HG03439 (cell line): ENCODE results near the gene NEK1.
"Not testable (repeated sequence)": the region's sequence is repeated elsewhere in the genome, so short reads cannot be mapped to it uniquely, and the experiment has no call there.

Source experiments
- ATAC-seq: cut with Tn5 transposase; IDR thresholded peaks from one replicate; pipeline ENCODE4 v1.9.1; 2021; ENCODE audit warnings: mild to moderate bottlenecking, moderate library complexity; ENCODE audit not compliant: unreplicated experiment

The NEK1 gene

DNA sequence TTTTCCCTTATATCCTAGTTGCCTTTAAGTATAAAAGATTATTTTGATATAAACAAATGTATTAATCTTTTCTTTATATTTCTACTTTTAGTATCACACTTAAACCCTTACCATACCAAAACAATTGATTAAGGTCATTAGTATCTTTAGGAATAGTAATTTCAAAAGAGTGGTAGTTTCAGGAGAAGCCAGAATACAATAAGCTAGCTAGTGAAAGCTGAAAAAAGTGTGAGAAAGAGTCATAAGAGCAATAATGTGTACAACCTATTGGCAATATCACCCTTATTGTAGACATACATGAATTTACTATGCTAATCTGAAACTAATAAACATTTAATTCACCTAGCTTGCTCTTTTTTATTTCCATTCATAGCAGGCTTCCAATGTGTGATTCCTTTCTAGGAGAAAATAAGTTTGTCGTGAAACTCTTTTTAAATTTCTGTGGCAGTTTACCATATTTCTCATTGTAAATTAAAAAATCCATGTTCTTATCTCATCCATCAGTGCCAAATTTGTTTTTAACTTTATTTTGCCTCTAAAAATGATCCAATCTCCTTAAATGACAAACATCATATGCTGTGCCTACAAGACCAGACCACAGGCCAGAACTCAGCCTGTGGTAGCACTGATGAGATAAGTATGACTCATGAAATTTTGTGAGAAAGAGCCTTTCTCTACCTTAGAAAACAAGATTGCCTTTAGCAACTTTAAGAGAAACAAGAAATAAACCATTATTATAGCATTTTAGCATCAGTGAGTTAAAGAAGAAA, 8.1 kb downstream of the NEK1 start:
- no peak for ATAC-seq

DNA sequence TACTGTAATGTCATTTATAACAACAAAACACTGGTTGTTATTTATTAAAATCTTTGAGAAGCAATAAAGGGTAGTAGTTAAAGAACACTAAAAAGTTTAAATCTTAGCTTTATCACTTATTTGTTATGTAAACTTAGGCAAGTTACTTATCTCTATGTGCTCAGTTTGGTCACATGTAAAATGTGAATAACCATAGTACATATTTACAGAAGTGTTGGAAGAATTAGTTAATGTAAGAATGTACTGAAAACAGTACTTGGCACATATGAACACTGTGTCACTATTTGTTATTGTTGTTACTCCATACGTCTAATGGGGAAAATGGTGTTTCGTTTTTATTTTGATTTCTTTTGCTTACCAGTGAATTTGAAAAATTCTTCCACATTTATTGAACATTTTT, 9.1 kb downstream of the NEK1 start:
- ATAC-seq = no peak

DNA sequence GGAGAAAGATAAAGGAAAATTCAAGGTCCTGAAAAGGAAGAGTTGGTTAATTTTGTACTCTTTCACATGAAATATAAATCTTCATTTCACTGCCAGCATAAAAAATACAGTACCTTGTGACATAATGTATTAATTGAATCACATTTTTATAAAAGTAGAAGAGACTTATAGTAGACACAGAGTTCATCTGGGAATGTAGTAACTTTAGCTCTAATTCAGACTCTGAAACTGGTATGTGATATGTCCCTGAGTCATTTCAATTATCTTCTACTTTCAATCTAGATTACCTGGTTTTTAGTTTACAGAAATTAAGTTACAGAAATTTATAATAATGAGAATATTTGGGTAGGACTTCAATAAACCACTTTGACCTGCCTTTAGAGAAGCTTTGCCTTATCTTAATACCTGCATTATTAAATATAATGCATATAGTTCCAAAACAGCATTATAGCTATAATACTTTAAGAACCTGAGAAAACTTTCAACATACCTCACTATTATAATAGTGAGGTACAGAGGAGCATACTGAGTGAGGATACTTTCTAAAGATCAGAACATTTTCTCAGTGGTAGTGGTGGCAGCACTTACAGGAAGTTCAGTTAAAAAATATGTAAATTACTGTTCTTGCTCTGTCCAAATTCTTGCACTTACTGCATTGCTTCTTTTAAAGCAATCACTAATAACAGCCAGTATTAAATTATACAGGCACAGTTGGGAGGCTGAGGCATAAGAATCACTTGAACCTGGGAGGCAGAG, 11.2 kb downstream of the NEK1 start:
- no peak for ATAC-seq

DNA sequence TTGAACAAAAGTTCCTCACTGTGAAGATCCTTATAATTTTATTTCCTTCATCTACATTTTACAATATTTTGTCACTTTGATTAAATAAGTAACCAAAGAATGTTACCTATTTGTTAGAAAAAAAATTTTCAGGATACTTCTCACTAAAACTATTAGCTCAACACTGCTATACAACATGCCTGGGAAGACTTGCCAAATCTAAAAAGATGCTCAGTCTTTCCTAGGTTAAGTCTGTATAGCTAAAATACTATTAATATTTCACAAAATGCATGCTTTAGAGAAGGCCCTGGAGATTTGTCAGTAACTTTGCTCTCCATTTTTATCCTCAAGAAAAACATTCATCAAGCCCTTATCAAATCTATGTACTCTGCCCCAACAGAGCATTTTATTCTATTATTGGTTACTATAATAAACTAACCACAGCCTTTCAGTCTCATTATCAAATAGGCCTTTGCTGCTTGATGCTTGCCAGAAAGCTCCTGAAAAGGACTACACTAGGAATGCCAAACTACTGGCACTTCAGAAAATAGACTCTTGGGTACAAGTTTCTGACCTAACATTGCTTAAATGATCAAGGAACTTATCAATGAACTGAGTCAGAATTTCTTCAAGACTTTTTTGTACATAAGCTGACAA, 17.7 kb downstream of the NEK1 start:
- no peak for ATAC-seq

DNA sequence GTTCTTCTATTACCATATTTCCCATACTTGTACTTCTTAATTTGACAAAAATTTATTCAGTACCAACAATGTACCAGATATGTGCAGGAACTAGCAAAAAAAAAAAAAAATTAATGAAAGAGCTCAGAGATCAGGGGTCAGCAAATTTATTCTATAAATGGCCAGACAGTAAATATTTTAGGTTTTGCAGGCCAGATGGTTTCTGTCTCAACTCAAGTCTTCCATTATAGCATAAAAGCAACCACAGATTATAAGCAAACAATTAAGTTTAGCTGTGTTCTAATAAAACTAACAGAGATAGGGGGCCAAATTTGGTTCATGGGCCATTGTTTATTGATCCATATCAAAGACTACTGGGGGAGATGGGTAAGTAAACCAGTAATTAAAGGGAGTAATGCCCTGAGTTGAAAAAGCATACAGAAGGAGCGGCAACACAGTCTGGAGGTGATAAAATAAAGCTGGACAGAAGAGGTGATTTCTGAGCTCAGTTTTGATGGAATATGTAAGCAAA, 19.3 kb downstream of the NEK1 start:
- ATAC-seq = no peak

DNA sequence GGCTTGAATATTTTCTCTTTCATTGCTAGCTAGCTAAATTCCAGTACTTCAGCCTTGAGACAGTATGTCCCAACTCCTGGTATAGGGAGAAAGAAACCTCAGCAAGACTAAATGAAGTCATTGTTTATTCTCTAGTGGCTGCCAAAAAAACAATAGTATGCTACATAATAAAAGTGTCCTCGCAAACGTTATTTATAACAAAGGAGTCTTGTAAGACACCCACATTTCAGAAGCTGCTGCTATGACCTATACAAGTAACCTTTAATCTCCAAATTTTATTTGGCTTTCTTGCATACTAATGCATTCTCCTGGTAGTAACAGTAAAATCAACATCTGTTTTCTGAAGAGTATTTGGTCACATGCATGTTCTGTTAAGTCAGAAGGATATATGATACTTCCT, 28.8 kb downstream of the NEK1 start:
- ATAC-seq = no peak

DNA sequence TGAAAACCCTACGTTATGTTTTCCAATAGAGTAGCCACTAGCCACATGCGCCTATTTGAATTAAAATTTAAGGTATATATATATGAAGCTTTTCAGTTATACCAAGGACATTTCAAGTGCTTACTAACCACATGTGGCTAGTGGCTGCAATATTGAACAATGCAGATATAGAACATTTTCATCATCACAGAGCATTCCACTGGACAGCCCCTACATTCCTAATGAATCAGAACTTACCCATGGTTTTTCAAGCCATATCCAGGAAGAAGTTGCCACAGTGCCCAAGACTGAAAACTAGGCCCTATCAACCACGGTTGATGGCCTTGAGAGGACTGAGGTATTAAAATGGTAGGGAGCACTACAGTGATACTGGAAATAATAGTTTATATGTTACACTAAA, 29.7 kb downstream of the NEK1 start:
- no peak for ATAC-seq

DNA sequence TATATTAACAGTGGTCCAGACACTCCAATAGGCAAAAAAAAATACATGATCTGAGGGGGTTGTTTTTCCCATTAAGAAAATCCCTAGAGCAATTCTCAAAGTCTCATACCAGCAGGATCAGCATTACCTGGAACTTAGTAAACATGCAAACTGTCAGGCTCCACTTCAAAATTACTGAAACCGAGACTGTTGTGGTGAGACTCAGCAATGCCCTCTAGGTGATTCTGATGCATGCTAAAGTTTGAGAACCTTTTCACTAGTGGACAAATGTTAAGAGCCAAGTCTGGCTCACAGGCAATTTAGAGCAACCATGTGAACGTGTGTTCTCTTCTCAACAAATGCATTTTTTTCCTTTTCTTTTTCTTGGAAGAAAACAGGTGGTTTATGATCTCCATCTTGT, 30.2 kb downstream of the NEK1 start:
- ATAC-seq = peak; percentile 83

DNA sequence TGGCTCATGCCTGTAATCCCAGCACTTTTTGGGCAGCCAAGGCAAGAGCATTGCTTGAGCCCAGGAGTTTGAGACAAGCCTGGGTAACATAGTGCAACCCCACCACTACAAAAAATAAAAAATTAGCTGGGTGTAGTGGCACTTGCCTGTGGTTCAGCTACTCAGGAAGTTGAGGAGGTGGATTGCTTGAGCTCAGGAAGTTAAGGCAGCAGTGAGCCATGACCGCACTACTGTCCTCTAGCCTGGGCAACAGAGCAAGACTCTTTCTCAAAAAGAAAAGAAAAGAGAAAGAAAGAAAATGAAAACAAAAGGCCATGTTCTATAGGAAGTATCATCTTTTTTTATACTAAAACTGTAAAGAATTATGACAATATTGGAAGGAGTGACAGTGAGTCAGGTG, 38.5 kb downstream of the NEK1 start:
- ATAC-seq = no peak

DNA sequence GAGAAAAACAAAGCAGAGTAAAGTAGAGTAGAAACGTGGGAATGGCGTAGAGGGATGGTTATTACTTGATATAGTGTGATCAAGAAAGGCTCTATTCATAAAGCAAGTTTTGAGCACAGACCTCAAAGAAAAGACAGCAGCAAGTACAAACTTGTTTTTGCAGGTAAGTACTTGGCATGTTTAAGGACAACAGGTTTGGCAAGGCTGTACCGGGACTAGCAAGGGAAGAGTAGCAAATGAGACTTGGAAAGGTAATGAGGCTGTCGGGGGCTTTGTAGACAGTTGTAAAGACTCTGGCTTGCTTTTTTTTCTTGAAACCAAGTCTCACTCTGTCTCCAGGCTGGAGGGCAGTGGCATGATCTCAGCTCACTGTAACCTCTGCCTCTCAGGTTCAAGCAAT, 40.9 kb downstream of the NEK1 start:
- ATAC-seq = no peak

DNA sequence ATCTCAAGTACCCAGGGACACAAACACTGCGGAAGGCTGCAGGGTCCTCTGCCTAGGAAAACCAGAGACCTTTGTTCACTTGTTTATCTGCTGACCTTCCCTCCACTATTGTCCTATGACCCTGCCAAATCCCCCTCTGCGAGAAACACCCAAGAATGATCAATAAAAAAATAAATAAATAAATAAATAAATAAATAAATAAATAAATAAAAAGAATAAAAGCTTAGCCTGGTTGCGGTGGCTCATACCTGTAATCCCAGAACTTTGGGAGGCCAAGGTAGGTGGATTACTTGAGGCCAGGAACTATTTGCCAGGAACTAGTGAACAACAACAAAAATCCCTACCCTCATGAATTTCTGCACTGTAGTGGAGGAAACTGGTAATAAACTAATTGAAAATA, 41.4 kb downstream of the NEK1 start:
- ATAC-seq = not testable (repeated sequence)

DNA sequence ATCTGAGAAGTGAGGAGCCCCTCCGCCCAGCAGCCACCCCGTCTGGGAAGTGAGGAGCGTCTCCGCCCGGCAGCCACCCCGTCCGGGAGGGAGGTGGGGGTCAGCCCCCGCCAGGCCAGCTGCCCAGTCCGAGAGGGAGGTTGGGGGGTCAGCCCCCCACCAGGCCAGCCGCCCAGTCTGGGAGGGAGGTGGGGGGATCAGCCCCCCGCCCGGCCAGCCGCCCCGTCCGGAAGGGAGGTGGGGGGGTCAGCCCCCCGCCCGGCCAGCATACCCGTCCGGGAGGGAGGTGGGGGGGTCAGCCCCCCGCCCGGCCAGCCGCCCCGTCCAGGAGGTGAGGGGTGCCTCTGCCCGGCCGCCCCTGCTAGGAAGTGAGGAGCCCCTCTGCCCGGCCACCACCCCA, 42.1 kb downstream of the NEK1 start:
- ATAC-seq = not testable (repeated sequence)

DNA sequence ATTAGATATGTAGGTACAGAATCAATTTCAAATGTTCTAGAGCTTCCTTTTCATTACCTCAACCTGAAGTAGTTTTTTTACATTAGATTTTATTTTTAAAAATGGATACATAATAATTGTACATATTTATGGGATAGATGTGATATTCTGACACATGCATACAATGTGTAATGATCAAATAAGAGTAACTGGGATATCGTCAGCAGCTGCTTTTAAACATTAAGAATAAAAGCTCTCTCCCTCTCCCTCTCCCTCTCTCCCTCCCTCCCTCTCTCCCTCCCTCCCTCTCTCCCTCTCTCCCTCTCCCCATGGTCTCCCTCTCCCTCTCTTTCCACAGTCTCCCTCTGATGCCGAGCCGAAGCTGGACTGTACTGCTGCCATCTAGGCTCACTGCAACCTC, 43.2 kb downstream of the NEK1 start:
- ATAC-seq = not testable (repeated sequence)

DNA sequence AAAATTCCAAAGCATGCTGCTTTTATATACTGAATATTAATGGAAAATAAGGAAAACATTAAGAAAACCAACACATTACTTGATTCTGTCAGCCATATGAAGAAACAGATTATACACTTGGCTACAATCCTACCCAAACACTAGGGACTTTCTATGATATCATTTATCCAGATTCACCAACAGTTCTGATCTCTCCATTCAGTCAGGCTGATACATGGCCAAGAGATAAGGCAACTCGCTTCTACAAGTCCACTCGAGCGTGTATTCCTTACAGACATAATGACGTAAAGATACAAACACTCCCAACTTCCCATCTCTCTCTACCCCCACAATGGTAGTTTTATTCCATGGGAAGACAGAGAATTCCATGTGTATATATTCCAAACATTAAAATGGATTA, 44.5 kb downstream of the NEK1 start:
- no peak for ATAC-seq

DNA sequence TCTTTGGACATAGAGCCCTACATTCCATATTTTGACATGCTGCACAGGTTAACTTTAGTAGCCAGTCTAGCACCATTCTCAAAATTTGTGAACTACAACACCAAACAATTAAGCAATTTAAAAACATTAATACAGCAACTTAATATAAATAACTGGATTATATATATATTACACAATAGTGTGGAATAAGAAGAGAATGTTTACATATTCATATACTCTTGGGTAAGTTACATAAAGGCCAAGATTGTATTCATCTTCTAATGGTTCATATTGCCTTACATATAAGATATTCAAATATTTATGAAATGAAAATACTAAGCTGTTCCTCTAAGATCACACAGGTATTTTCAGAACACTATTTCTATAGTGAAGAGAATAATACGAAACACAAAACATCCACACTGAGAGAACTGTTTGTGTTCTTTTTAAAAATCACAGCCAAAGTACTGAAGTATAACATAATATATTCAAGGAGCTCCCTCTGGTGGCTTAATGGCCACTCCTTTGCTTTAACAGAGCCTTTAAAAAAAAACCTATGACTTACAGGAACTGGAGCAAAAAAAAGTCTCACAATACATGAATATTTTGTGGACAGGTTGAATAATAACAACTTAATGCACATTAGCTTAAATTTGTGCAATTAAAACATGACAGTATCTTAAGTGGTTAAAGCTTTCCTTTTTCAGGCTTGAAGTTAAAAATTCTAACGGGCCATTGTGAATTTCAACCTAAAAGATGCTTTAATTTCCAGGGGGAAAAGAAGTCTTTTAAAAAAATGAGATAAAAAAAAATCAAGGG, 46.2 kb downstream of the NEK1 start:
- ATAC-seq = no peak

DNA sequence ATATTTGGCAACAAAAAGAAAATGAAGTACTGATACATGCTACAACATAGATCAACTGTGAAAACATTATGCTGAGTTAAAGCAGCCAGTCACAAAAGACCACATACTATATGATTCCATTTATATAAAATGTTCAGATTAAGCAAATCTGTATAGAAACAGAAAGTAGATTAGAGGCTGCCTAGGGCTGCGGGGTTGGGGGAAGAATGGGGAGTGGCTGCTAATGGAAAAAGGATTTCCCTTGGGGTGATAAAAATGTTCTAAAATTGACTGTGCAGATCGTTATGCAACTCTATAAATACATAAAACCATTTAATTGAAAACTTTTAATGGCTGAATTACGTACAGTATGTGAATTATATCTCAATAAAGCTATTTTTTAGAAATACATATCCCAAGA, 46.8 kb downstream of the NEK1 start:
- ATAC-seq = no peak

DNA sequence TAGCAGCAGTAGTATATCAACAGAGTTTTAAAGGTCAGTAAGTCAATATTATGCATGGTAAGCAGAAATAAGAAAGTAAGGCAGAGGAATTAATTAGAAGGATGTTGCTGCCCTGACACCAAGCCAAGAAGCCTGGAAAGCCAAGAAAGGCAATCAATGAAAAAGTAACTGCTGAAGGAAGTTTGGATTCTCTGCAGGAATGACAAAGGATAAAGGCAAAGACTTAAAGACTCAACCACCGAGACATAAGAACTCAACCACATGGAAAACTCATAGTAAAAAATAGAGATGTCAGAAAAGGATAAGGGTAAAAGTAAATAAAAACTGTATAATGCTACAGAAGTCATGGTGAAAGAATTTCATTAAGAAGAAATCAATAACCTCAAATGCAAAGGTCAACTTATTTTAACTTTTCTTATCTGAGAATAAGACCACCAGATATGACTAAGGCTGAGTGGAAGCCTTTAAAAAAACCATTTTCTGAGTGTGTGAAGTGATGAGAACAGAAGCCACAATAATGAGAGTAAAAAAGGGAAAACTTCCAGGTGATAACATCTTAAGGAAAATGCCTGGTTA, 55.2 kb downstream of the NEK1 start:
- no peak for ATAC-seq

DNA sequence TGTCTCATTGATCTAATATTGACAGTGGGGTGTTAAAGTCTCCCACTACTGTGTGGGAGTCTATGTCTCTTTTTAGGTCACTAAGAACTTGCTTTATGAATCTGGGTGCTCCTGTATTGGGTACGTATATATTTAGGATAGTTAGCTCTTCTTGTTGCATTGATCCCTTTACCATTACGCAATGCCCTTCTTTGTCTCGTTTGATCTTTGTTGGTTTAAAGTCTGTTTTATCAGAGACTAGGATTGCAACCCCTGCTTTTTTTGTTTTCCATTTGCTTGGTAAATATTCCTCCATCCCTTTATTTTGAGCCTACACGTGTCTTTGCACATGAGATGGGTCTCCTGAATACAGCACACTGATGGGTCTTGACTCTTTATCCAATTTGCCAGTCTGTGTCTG, 65.8 kb downstream of the NEK1 start:
- not testable (repeated sequence) for ATAC-seq

DNA sequence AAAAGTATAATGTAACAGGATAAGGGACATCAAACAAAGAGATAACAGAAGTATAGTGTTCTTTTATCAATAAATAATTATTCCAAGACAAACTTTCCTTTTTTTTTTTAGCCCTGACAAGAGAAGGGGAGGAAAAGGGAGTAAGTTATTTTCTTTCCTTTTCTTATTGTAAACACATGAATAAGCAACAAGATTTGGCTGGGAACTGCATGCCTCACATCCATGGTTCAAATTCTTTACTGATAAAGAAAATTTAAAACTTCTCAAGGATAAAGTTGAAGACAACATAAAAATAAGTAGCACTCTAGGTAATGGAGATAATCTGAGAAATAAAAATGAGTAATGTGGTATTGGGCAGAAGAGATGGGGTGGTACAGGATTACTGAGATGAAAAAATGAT, 71.6 kb downstream of the NEK1 start:
- ATAC-seq = no peak

DNA sequence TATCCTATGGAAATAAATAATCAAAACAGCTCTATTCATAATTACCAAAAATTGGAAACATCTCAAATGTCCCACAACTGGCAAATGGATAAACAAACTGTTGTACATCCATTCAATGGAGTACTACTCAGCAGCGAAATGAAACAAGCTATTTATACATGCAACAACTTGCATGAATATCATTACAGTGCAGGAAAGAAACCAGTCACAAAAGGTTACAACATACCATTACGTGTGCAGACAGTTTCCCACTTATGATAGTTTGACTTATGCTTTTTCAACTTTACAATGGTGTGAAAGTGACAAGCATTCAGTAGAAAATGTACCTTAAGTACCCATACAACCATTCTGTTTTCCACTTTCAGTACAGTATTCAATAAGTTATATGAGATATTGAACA, 82.3 kb downstream of the NEK1 start:
- ATAC-seq = no peak

DNA sequence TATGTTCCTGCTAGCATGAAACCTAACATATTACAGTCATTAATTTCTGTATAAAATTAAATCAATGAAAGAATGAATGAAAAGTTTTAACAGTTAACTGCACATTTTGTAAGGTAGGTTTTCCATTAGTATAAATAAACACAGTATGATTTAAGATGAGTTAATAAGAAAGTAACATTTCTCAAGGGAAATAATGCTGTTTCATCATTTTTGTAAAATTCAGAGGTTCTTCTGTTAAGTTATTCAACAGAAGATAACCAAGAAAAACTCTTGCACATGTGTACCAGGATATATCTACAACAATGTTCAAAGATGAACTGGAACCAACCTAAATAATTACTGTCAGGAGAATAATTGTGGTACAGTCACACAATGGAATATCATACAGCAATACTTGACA, 88.6 kb downstream of the NEK1 start:
- ATAC-seq = no peak
